Measurements from ENCODE around the gene CAMK2N1. TPM values are rescaled to one million over a fixed set of nuclear protein-coding genes. Genes with fewer than 3 reads are reported as not detected.

Gene CAMK2N1
- polyA plus RNA-seq, 3 donors = not detected

DNA sequence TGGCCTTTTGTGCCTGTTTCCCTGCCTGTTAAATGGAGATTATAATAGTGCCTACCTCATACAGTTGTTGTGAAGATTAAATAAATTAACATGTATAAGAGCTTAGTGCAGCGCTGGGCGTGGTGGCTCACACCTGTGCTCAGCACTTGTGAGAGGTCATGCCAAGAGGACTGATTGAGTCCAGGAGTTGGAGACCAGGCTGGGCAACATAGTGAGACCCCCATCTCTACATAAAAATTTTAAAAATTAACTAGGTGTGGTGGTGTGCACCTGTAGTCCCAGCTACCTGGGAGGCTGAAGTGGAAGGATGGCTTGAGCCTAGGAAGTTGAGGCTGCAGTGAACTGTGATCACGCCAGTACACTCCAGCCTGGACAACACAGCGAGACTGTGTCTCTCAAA lies 12.1 kb downstream of the CAMK2N1 start:
- peaks cover 3% of the 10 kb centered on the region for H3K4me1 Mint-ChIP-seq
- no peak for TF ChIP-seq CTCF (IDR thresholded peaks at IDR 0.05)
- H3K27me3 Mint-ChIP-seq (ENCODE audit: low read depth in 3 of 3) = peaks cover 50 to 62% (median 51%) of the 10 kb centered on the region in 3 donors
- DNase-seq = no peak
- WGBS (ENCODE audit: insufficient coverage) = no CpG with 5 or more reads among the region's 4 CpGs
- no peaks in the 10 kb centered on the region for H3K36me3 ChIP-seq (replicated peaks in 1 of 2; ENCODE audit: control insufficient read depth in 1 of 2, insufficient read depth in 2 of 2, low read length in 2 of 2)
- H3K9me3 ChIP-seq (replicated peaks in 1 of 2; ENCODE audit: control insufficient read depth in 1 of 2, insufficient read depth in 1 of 2, low read length in 2 of 2) = no peaks in the 10 kb centered on the region
- H3K9me3 Mint-ChIP-seq = peaks cover 0 to 2% (median 0%) of the 10 kb centered on the region in 7 donors
- H3K4me3 ChIP-seq (replicated peaks in 1 of 3; ENCODE audit: low read depth in 2 of 3, low read length in 3 of 3) = no peak overlapping the region
- H3K36me3 Mint-ChIP-seq = no peaks in the 10 kb centered on the region
- peaks cover 27 to 50% of the 10 kb centered on the region in 2 donors for H3K27me3 ChIP-seq (ENCODE audit: control insufficient read depth in 2 of 2, insufficient read depth in 2 of 2, low read length in 2 of 2)
- H3K4me3 Mint-ChIP-seq = peak overlapping the region in 1 of 2 donors; percentile 42
- H3K9ac ChIP-seq (ENCODE audit: insufficient read depth, low read length, poor library complexity, severe bottlenecking) = no peak overlapping the region
- H3K79me2 ChIP-seq (ENCODE audit: insufficient read depth, low read length) = no peaks in the 10 kb centered on the region
- H4K20me1 ChIP-seq (ENCODE audit: insufficient read depth, low read length) = no peaks in the 10 kb centered on the region
- peak overlapping the region in 1 of 7 donors; percentile 13 for H3K27ac Mint-ChIP-seq
- H3K4me2 ChIP-seq (replicated peaks; ENCODE audit: extremely low read depth, low read length, poor library complexity, severe bottlenecking) = no peak overlapping the region
- no peak overlapping the region for H3K27ac ChIP-seq (ENCODE audit: low read depth in 1 of 2, low read length in 2 of 2)
- no peaks in the 10 kb centered on the region for H3K4me1 ChIP-seq (ENCODE audit: control insufficient read depth in 1 of 2, insufficient read depth in 2 of 2, low read length in 2 of 2)
- intact Hi-C loops (cut with micrococcal nuclease) = no loop called here
- H2AFZ ChIP-seq (ENCODE audit: insufficient read depth, low read depth, low read length, poor library complexity, severe bottlenecking) = no peak overlapping the region

GRCh38 chr1:20472860-20473711 lies 12.9 kb downstream of the CAMK2N1 start:
- H3K4me3 Mint-ChIP-seq = peak overlapping the region in 1 of 2 donors; percentile 42
- H3K4me1 Mint-ChIP-seq = peaks cover 3% of the 10 kb centered on the region
- no peaks in the 10 kb centered on the region for H3K9me3 ChIP-seq (replicated peaks in 1 of 2; ENCODE audit: control insufficient read depth in 1 of 2, insufficient read depth in 1 of 2, low read length in 2 of 2)
- no peaks in the 10 kb centered on the region for H4K20me1 ChIP-seq (ENCODE audit: insufficient read depth, low read length)
- no peak for DNase-seq
- H3K9ac ChIP-seq (ENCODE audit: insufficient read depth, low read length, poor library complexity, severe bottlenecking) = no peak overlapping the region
- H3K9me3 Mint-ChIP-seq = peaks cover 0 to 2% (median 0%) of the 10 kb centered on the region in 7 donors
- no peaks in the 10 kb centered on the region for H3K79me2 ChIP-seq (ENCODE audit: insufficient read depth, low read length)
- no peak overlapping the region for H3K27ac ChIP-seq (ENCODE audit: low read depth in 1 of 2, low read length in 2 of 2)
- no peak overlapping the region for H3K4me2 ChIP-seq (replicated peaks; ENCODE audit: extremely low read depth, low read length, poor library complexity, severe bottlenecking)
- H3K36me3 Mint-ChIP-seq = no peaks in the 10 kb centered on the region
- no peak overlapping the region for H3K4me3 ChIP-seq (replicated peaks in 1 of 3; ENCODE audit: low read depth in 2 of 3, low read length in 3 of 3)
- H3K27ac Mint-ChIP-seq = no peak overlapping the region
- no peak for TF ChIP-seq CTCF (IDR thresholded peaks at IDR 0.05)
- H3K27me3 ChIP-seq (ENCODE audit: control insufficient read depth in 2 of 2, insufficient read depth in 2 of 2, low read length in 2 of 2) = peaks cover 25 to 43% of the 10 kb centered on the region in 2 donors
- 21% methylated on average over 22 of the region's 28 CpGs for WGBS (ENCODE audit: insufficient coverage)
- H3K36me3 ChIP-seq (replicated peaks in 1 of 2; ENCODE audit: control insufficient read depth in 1 of 2, insufficient read depth in 2 of 2, low read length in 2 of 2) = no peaks in the 10 kb centered on the region
- no peak overlapping the region for H2AFZ ChIP-seq (ENCODE audit: insufficient read depth, low read depth, low read length, poor library complexity, severe bottlenecking)
- H3K27me3 Mint-ChIP-seq (ENCODE audit: low read depth in 3 of 3) = peaks cover 43 to 56% (median 43%) of the 10 kb centered on the region in 3 donors
- H3K4me1 ChIP-seq (ENCODE audit: control insufficient read depth in 1 of 2, insufficient read depth in 2 of 2, low read length in 2 of 2) = no peaks in the 10 kb centered on the region
- intact Hi-C loops (cut with micrococcal nuclease) = no loop called here

Data from CD14-positive monocyte (primary cell).